Measurements from ENCODE around the gene BTF3.
A peak's percentile ranks its signal among the peaks of the same experiment; 100 is the strongest.

- TF ChIP-seq POLR2AphosphoS5 (IDR thresholded peaks at IDR 0.05; ENCODE audit: insufficient read depth, low read depth, low read length) (no peak), MAX (IDR thresholded peaks at IDR 0.05; ENCODE audit: insufficient read depth, insufficient read length) (no peak), EZH2 (IDR thresholded peaks at IDR 0.05; ENCODE audit: borderline replicate concordance, low read depth, low read length, severe bottlenecking) (no peak), CTCF (IDR thresholded peaks at IDR 0.05; ENCODE audit: extremely low read depth in 1 of 2, insufficient read depth in 1 of 2, low read depth in 1 of 2, low read length in 2 of 2) (peak; percentile 78 to 82), GATA2 (IDR thresholded peaks at IDR 0.05; ENCODE audit: insufficient read depth, insufficient read length, low read depth, low read length) (no peak), POLR2A (IDR thresholded peaks at IDR 0.05; ENCODE audit: low read depth, low read length) (no peak)
Observed at GRCh38 chr5:73519531-73520283, 21.5 kb downstream of the BTF3 start.

Data from endothelial cell of umbilical vein (primary cell).